BJ (cell line): ENCODE results near the gene DEFB132. TPM values are rescaled to one million over a fixed set of nuclear protein-coding genes. Genes with fewer than 3 reads are reported as not detected.

ENCODE experiments used
- CTCF ChIA-PET: fragments of 350-600 bp; formaldehyde crosslinking; extraction: SDS; loops from one replicate; lab custom pipeline; 2021; ENCODE audit warnings: antibody characterized with exemption, inconsistent platforms; lab: Yijun Ruan, JAX
- POLR2A ChIA-PET: fragments of 300-600 bp; sonication (Branson Sonifier 250); formaldehyde crosslinking; extraction: SDS; loops from one replicate; lab custom pipeline; 2021; ENCODE audit warnings: antibody characterized with exemption; lab: Charles Lee
- DNase-seq: peaks from one replicate; pipeline ENCODE4 v3.0.0-alpha.2; 2011; ENCODE audit warnings: low read depth
- H3K27me3 ChIP-seq: 2 replicates; pipeline ENCODE4 v1.6.0; 2011; ENCODE audit warnings: low read length; ENCODE audit not compliant: control insufficient read depth, insufficient read depth
- H3K36me3 ChIP-seq: 2 replicates; pipeline ENCODE4 v1.5.1; 2011; ENCODE audit warnings: low read length; ENCODE audit not compliant: control insufficient read depth, insufficient read depth
- H3K4me3 ChIP-seq: 2 replicates; pipeline ENCODE4 v1.5.1; 2011; ENCODE audit warnings: low read depth, mild to moderate bottlenecking, control low read depth, low read length
- CTCF ChIP-seq: IDR thresholded peaks from 2 replicates; pipeline ENCODE4 v1.5.1; 2011; ENCODE audit warnings: low read depth, mild to moderate bottlenecking, control low read depth, inconsistent platforms, low read length, moderate library complexity; ENCODE audit not compliant: insufficient read depth
- polyA plus RNA-seq: library from polyadenylated mRNA; depleted of rRNA; stranded (reverse); fragments of >200 nt; gene quantifications from 2 replicates; pipeline ENCODE4 v1.2.3, GENCODE V29; 2011

The DEFB132 gene
- polyA plus RNA-seq, 1 experiment = not detected

- H3K36me3 ChIP-seq = no peaks in the 10 kb centered on the region
- ChIA-PET CTCF (interaction anchor here (1.0 to 1.6 kb wide), 2 partner anchors 29 to 36 kb away, joined by 3 to 5 read pairs; no protein-coding TSS in a partner anchor), POLR2A (no interaction called here)
- no peak for TF ChIP-seq CTCF
- no peaks in the 10 kb centered on the region for H3K27me3 ChIP-seq
- no peak for DNase-seq
- H3K4me3 ChIP-seq = no peak overlapping the region
Measured at GRCh38 chr20:301886-302848, 44.6 kb downstream of the DEFB132 start.

GRCh38 chr20:305745-306144 is 48.2 kb downstream of the DEFB132 start:
- DNase-seq = no peak
- CTCF ChIA-PET = no interaction called here
- H3K36me3 ChIP-seq = no peaks in the 10 kb centered on the region
- POLR2A ChIA-PET = no interaction called here
- no peak for TF ChIP-seq CTCF
- no peaks in the 10 kb centered on the region for H3K27me3 ChIP-seq
- H3K4me3 ChIP-seq = no peak overlapping the region

- no peak for DNase-seq
- ChIA-PET POLR2A (no interaction called here), CTCF (interaction anchor here (0.9 to 1.4 kb wide), 2 partner anchors 23 to 42 kb away, joined by 4 to 5 read pairs; no protein-coding TSS in a partner anchor)
- no peaks in the 10 kb centered on the region for H3K27me3 ChIP-seq
- no peaks in the 10 kb centered on the region for H3K36me3 ChIP-seq
- H3K4me3 ChIP-seq = no peak overlapping the region
- no peak for TF ChIP-seq CTCF
Measured at GRCh38 chr20:308427-309038, 51.0 kb downstream of the DEFB132 start.

GRCh38 chr20:309306-309840 is 51.8 kb downstream of the DEFB132 start:
- POLR2A ChIA-PET = no interaction called here
- CTCF ChIA-PET = interaction anchor here (0.8 to 1.4 kb wide), 4 partner anchors 8 to 43 kb away, joined by 3 to 5 read pairs (median 4); no protein-coding TSS in a partner anchor
- no peak for DNase-seq
- no peak for TF ChIP-seq CTCF
- Histone ChIP-seq H3K4me3 (peak overlapping the region; percentile 42), H3K27me3 (no peaks in the 10 kb centered on the region), H3K36me3 (no peaks in the 10 kb centered on the region)
